ENCODE data around the gene RAB34. TPM values are rescaled to one million over a fixed set of nuclear protein-coding genes. Genes with fewer than 3 reads are reported as not detected.

Gene RAB34
- total and polyA plus RNA-seq, 9 of the 15 experiments (the other 6 are each of a cell fraction or from before 2014, with no cell fraction given): 0.07 to 3.8 (median 0.46) TPM; not detected in 1

DNA sequence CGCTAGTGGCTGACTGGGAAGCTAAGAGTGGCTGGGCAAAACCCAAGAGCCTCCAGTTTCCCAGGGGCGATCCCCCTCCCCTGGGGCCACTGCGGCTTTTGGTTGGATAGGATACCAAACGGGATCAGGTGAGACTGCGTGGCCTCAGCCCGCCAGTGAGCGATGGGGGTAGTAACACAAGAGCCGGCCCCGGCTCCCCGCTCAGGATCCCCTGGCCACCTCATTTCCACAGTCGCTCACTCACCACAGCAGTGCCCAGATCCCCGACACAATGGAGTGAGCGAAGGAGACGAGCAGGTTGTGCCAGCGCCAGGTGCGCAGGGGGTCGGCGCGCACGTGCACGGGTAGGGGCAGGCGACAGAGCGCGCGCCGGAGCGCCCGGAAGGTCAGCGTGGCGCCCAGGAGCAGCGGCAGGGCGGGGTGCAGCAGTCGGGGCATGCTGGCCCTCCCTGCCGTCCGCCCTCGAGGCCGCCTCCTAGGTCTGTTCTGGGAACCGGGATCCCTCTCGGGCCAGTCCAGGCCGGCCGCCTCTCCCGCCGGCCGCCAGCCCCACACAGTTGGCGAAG, 8.1 kb upstream of the RAB34 start:
- ChIA-PET POLR2A (interaction anchor here (0.5 to 11.1 kb wide), 36 partner anchors 10 to 568 kb away, joined by 3 to 367 read pairs (median 4); partner anchors contain the start of genes BLTP2, DHRS13, FAM222B and NUFIP2), CTCF (ENCODE audit: low intra/inter-chr PET ratio) (interaction anchor here (1.6 to 3.9 kb wide), 5 partner anchors 18 to 191 kb away, joined by 8 to 117 read pairs (median 14); partner anchors contain the start of genes DHRS13 and TRAF4)
- Histone ChIP-seq H2AFZ (ENCODE audit: low read depth, low read length) (peak overlapping the region; percentile 58), H3K9ac (ENCODE audit: insufficient read depth in 1 of 2, low read depth in 2 of 2, low read length in 2 of 2) (peak overlapping the region; percentile 96 to 100), H3K4me3 (peak overlapping the region; percentile 83), H3K79me2 (ENCODE audit: control insufficient read depth, insufficient read depth, low read length) (peaks cover 63% of the 10 kb centered on the region), H3K4me2 (ENCODE audit: insufficient read depth, low read length) (peak overlapping the region; percentile 99), H3K36me3 (ENCODE audit: control insufficient read depth, insufficient read depth, low read length) (peaks cover 49% of the 10 kb centered on the region), H4K20me1 (replicated peaks; ENCODE audit: control insufficient read depth, insufficient read depth, low read length) (peaks cover 42% of the 10 kb centered on the region), H3K9me3 (replicated peaks; ENCODE audit: control insufficient read depth, insufficient read depth, low read depth, low read length) (no peaks in the 10 kb centered on the region), H3K27ac (ENCODE audit: extremely low read depth, low read depth, low read length) (peak overlapping the region; percentile 95), H3K9me1 (ENCODE audit: control insufficient read depth, insufficient read depth, low read length) (no peaks in the 10 kb centered on the region), H3K27me3 (ENCODE audit: control insufficient read depth in 2 of 2, insufficient read depth in 2 of 2, low read length in 2 of 2) (no peaks in the 10 kb centered on the region), H3K4me1 (replicated peaks in 1 of 2; ENCODE audit: control insufficient read depth in 2 of 2, insufficient read depth in 2 of 2, low read length in 2 of 2) (peaks cover 52 to 66% of the 10 kb centered on the region in 2 experiments)
- FAIRE-seq (no peak), DNase-seq (ENCODE audit: extremely low read depth in 1 of 4, low spot score in 3 of 4) (peak; percentile 74 to 91 (median 87)), ATAC-seq (peak; percentile 12)
- no TSS peak for BruUV-seq (replicated peaks)
- WGBS (ENCODE audit: insufficient coverage, low coverage, missing lambda C conversion rate): 2% methylated on average over 45 of the region's 45 CpGs
- intact Hi-C loops (cut with micrococcal nuclease) (loop anchor here (2.0 to 10.0 kb wide), 7 partner anchors 87 to 389 kb away; partner anchors contain the start of genes DHRS13 and SPAG5), in situ Hi-C loops (cut with MboI) (no loop called here)
- peak; percentile 82 for TF ChIP-seq PRPF4 (IDR thresholded peaks at IDR 0.05; ENCODE audit: insufficient read depth, low read depth, low read length, poor library complexity, severe bottlenecking)
- TF ChIP-seq, protein P1, sequence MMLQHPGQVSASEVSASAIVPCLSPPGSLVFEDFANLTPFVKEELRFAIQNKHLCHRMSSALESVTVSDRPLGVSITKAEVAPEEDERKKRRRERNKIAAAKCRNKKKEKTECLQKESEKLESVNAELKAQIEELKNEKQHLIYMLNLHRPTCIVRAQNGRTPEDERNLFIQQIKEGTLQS (IDR thresholded peaks at IDR 0.05): no peak
- TF ChIP-seq, protein P1 (CRISPR knock-in tag; conservative IDR thresholded peaks at IDR 0.05): 0 out of 2 replicates have a peak, but pooled peaks have one; percentile 62
- no peak for TF ChIP-seq GATAD2B (IDR thresholded peaks at IDR 0.05; ENCODE audit: borderline replicate concordance)
- peak; percentile 68 for TF ChIP-seq KLF1 (tag; IDR thresholded peaks at IDR 0.05)
- no peak for TF ChIP-seq TOE1 (IDR thresholded peaks at IDR 0.05; ENCODE audit: borderline replicate concordance)
- TF ChIP-seq TOE1 (CRISPR knock-in tag; IDR thresholded peaks at IDR 0.05; ENCODE audit: borderline replicate concordance, low read depth): peak; percentile 97
- no peak for TF ChIP-seq HDAC6 (IDR thresholded peaks at IDR 0.05; ENCODE audit: low read depth, low read length)
- peak; percentile 54; the same call in 1 of the 2 replicates for TF ChIP-seq GABPB1 (CRISPR knock-in tag; IDR thresholded peaks at IDR 0.05)
- no peak for TF ChIP-seq SMARCA4 (IDR thresholded peaks at IDR 0.05)
- TF ChIP-seq, protein P2, sequence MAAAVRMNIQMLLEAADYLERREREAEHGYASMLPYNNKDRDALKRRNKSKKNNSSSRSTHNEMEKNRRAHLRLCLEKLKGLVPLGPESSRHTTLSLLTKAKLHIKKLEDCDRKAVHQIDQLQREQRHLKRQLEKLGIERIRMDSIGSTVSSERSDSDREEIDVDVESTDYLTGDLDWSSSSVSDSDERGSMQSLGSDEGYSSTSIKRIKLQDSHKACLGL (CRISPR knock-in tag; IDR thresholded peaks at IDR 0.05; ENCODE audit: borderline replicate concordance, poor library complexity, severe bottlenecking): peak; percentile 71
- TF ChIP-seq, protein P3, sequence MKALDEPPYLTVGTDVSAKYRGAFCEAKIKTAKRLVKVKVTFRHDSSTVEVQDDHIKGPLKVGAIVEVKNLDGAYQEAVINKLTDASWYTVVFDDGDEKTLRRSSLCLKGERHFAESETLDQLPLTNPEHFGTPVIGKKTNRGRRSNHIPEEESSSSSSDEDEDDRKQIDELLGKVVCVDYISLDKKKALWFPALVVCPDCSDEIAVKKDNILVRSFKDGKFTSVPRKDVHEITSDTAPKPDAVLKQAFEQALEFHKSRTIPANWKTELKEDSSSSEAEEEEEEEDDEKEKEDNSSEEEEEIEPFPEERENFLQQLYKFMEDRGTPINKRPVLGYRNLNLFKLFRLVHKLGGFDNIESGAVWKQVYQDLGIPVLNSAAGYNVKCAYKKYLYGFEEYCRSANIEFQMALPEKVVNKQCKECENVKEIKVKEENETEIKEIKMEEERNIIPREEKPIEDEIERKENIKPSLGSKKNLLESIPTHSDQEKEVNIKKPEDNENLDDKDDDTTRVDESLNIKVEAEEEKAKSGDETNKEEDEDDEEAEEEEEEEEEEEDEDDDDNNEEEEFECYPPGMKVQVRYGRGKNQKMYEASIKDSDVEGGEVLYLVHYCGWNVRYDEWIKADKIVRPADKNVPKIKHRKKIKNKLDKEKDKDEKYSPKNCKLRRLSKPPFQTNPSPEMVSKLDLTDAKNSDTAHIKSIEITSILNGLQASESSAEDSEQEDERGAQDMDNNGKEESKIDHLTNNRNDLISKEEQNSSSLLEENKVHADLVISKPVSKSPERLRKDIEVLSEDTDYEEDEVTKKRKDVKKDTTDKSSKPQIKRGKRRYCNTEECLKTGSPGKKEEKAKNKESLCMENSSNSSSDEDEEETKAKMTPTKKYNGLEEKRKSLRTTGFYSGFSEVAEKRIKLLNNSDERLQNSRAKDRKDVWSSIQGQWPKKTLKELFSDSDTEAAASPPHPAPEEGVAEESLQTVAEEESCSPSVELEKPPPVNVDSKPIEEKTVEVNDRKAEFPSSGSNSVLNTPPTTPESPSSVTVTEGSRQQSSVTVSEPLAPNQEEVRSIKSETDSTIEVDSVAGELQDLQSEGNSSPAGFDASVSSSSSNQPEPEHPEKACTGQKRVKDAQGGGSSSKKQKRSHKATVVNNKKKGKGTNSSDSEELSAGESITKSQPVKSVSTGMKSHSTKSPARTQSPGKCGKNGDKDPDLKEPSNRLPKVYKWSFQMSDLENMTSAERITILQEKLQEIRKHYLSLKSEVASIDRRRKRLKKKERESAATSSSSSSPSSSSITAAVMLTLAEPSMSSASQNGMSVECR (CRISPR knock-in tag; IDR thresholded peaks at IDR 0.05): peak; percentile 88; the same call in 1 of the 2 replicates
